K562 (cell line): ENCODE data around the gene NUB1. TPM values are rescaled to one million over a fixed set of nuclear protein-coding genes. Genes with fewer than 3 reads are reported as not detected.
A peak's percentile ranks its signal among the peaks of the same experiment; 100 is the strongest.

Source experiments
- ATAC-seq: fragments of 200-7000 bp; cut with Tn5 transposase; 3 replicates; pipeline ENCODE4 v1.9.1; 2020; ENCODE audit warnings: moderate library complexity
- BruUV-seq: library from RNA; stranded (reverse); fragments of 400-500 nt; replicated peaks from 2 replicates; lab custom pipeline; 2021; lab: Mats Ljungman, UMichigan
- CTCF ChIA-PET: fragments of 300-600 bp; formaldehyde crosslinking; extraction: SDS; loops from one replicate; lab custom pipeline; 2021; ENCODE audit warnings: low intra/inter-chr PET ratio; lab: Yijun Ruan, JAX
- POLR2A ChIA-PET: fragments of 300-600, 350-650 bp; sonication (Branson Sonifier 250); formaldehyde crosslinking; extraction: SDS; loops from one replicate; lab custom pipeline; 2021; ENCODE audit warnings: antibody characterized with exemption, inconsistent platforms; lab: Yijun Ruan, JAX
- DNase-seq, 4 experiments: peaks; one replicate each; pipeline versions ENCODE4 v3.0.0 to v3.0.0-alpha.2; 2011 to 2018; ENCODE audit warnings: low spot score in 3 of 4, mixed read lengths in 3 of 4; ENCODE audit errors: extremely low read depth in 1 of 4
- FAIRE-seq: peaks from 2 replicates; lab custom pipeline; 2011; peaks lifted over from hg19 to GRCh38; lab: Jason Lieb, UNC
- H2AFZ ChIP-seq: 2 replicates; pipeline ENCODE4 v1.6.0; 2011; ENCODE audit warnings: low read depth, low read length, control low read depth, inconsistent platforms
- H3K27ac ChIP-seq: fragments of 200-600 bp; 3 replicates; pipeline ENCODE4 v1.8.0; 2011; ENCODE audit warnings: low read depth, mild to moderate bottlenecking, control low read depth, inconsistent platforms, low read length, moderate library complexity, mixed read lengths; ENCODE audit errors: extremely low read depth
- H3K27me3 ChIP-seq, 2 experiments: fragments of 300-600 bp in 1 of 2; 2 replicates in 1 of 2; 3 replicates in 1 of 2; pipeline versions ENCODE4 v1.6.0 to v1.8.0; 2011; ENCODE audit warnings: inconsistent platforms in 2 of 2, low read length in 2 of 2, mild to moderate bottlenecking in 1 of 2, mixed read lengths in 1 of 2, moderate library complexity in 1 of 2; ENCODE audit not compliant: control insufficient read depth in 2 of 2, insufficient read depth in 2 of 2
- H3K36me3 ChIP-seq: fragments of 300-600 bp; 3 replicates; pipeline ENCODE4 v1.8.0; 2011; ENCODE audit warnings: mild to moderate bottlenecking, low read length, inconsistent platforms; ENCODE audit not compliant: control insufficient read depth, insufficient read depth
- H3K4me1 ChIP-seq, 2 experiments: fragments of 200-600 bp in 1 of 2; replicated peaks in 1 of 2; 2 replicates in 1 of 2; 3 replicates in 1 of 2; pipeline versions ENCODE4 v1.5.1 to v1.8.0; 2011; ENCODE audit warnings: inconsistent platforms in 2 of 2, low read length in 2 of 2, mild to moderate bottlenecking in 1 of 2, mixed read lengths in 1 of 2, moderate library complexity in 1 of 2; ENCODE audit not compliant: control insufficient read depth in 2 of 2, insufficient read depth in 2 of 2
- H3K4me2 ChIP-seq: 2 replicates; pipeline ENCODE4 v1.6.1; 2011; ENCODE audit warnings: low read length, control low read depth, inconsistent platforms, mixed read lengths; ENCODE audit not compliant: insufficient read depth
- H3K4me3 ChIP-seq: fragments of 200-600 bp; sonication (generic), shearing (Covaris generic); 2 replicates; pipeline ENCODE4 v1.5.1; 2016; ENCODE audit warnings: control low read depth, inconsistent platforms
- H3K79me2 ChIP-seq: fragments of 200-600 bp; 3 replicates; pipeline ENCODE4 v1.8.0; 2011; ENCODE audit warnings: low read length, inconsistent platforms; ENCODE audit not compliant: control insufficient read depth, insufficient read depth
- H3K9ac ChIP-seq, 2 experiments: 2 replicates each; pipeline versions ENCODE4 v1.6.0 to v1.6.1; 2011; ENCODE audit warnings: low read depth in 2 of 2, low read length in 2 of 2, control low read depth in 1 of 2, inconsistent platforms in 1 of 2, mild to moderate bottlenecking in 1 of 2, mixed read lengths in 1 of 2; ENCODE audit not compliant: insufficient read depth in 1 of 2
- H3K9me1 ChIP-seq: one replicate; pipeline ENCODE4 v1.6.0; 2011; ENCODE audit warnings: inconsistent platforms, mild to moderate bottlenecking, low read length, moderate library complexity; ENCODE audit not compliant: control insufficient read depth, insufficient read depth
- H3K9me3 ChIP-seq: replicated peaks from 2 replicates; pipeline ENCODE4 v1.5.1; 2011; ENCODE audit warnings: low read depth, low read length, inconsistent platforms; ENCODE audit not compliant: control insufficient read depth, insufficient read depth
- H4K20me1 ChIP-seq: replicated peaks from 2 replicates; pipeline ENCODE4 v1.6.1; 2011; ENCODE audit warnings: low read length, inconsistent platforms, mixed read lengths; ENCODE audit not compliant: control insufficient read depth, insufficient read depth
- BCOR ChIP-seq: fragments of 450-650 bp; IDR thresholded peaks from 2 replicates; pipeline ENCODE4 v1.6.1; 2016
- DIDO1 ChIP-seq: fragments of 450-650 bp; IDR thresholded peaks from 2 replicates; pipeline ENCODE4 v1.6.1; 2016; ENCODE audit warnings: low read depth, missing biosample characterization, missing genetic modification characterization
- EZH2 ChIP-seq: IDR thresholded peaks from 2 replicates; pipeline ENCODE4 v1.6.1; 2012; ENCODE audit warnings: low read depth, mild to moderate bottlenecking, inconsistent platforms, low read length, borderline replicate concordance
- KDM2B ChIP-seq: fragments of 250-450 bp; sonication (Bioruptor Pico); IDR thresholded peaks from 2 replicates; pipeline ENCODE4 v1.8.0; 2021; ENCODE audit warnings: mild to moderate bottlenecking, moderate library complexity
- KLF1 ChIP-seq: fragments of 450-650 bp; IDR thresholded peaks from 2 replicates; pipeline ENCODE4 v1.6.1; 2016; ENCODE audit warnings: missing genetic modification characterization, missing compliant biosample characterization
- MYBL2 ChIP-seq, 2 experiments: fragments of 450-650 bp in 1 of 2; sonication (generic) in 1 of 2; formaldehyde crosslinking in 1 of 2; IDR thresholded peaks; 2 replicates each; pipeline versions ENCODE4 v1.6.1 to v1.8.1; 2017 to 2022; ENCODE audit warnings: borderline replicate concordance in 1 of 2, inconsistent platforms in 1 of 2, low read depth in 1 of 2, mild to moderate bottlenecking in 1 of 2, missing genetic modification reagents in 1 of 2, moderate library complexity in 1 of 2
- NR2F6 ChIP-seq: fragments of 450-650 bp; formaldehyde crosslinking; IDR thresholded peaks from 2 replicates; pipeline ENCODE4 v1.4.0; 2020; ENCODE audit warnings: mild to moderate bottlenecking
- OTX1 ChIP-seq: fragments of 450-650 bp; formaldehyde crosslinking; IDR thresholded peaks from 2 replicates; pipeline ENCODE4 v1.4.0; 2022; ENCODE audit warnings: mild to moderate bottlenecking
- SLC30A9 ChIP-seq: fragments of 250-450 bp; sonication (Bioruptor Pico); IDR thresholded peaks from 2 replicates; pipeline ENCODE4 v1.8.0; 2022; ENCODE audit warnings: mild to moderate bottlenecking, moderate library complexity
- STAT5A ChIP-seq: IDR thresholded peaks from 2 replicates; pipeline ENCODE4 v1.6.1; 2012; ENCODE audit warnings: low read length, inconsistent platforms, borderline replicate concordance
- WGBS: fragments of 100-300 bp; shearing (Covaris generic); methylation state at CpG from one replicate; pipeline ENCODE4 v1.1.6; 2016; ENCODE audit warnings: low coverage, mixed read lengths; ENCODE audit not compliant: insufficient coverage; ENCODE audit errors: missing lambda C conversion rate; 5-methylcytosine and 5-hydroxymethylcytosine counted together
- in situ Hi-C: fragments of 300-500 bp; cut with MboI; formaldehyde crosslinking; loops from 4 replicates; pipeline ENCODE4 v1.15.0; 2018; ENCODE audit warnings: inconsistent platforms, mixed read lengths
- intact Hi-C: fragments of 100-400 bp; cut with micrococcal nuclease; formaldehyde crosslinking; loops from 2 replicates; pipeline ENCODE4 v1.14.2; 2022
- polyA plus RNA-seq, 8 experiments: library from polyadenylated mRNA; depleted of rRNA in 4 of 8; stranded (reverse) in 5 of 8; unstranded in 3 of 8; fragments of >200 nt; fragmentation: Nextera tagmentation in 2 of 8; fragmentation: Illumina TruSeq in 1 of 8; extraction: Ambion mirVana in 2 of 8; extraction: Trizol in 1 of 8; gene quantifications; 2 replicates each; pipeline versions ENCODE4 v1.2.1 to v1.2.3, GENCODE V29; 2011 to 2014; ENCODE audit warnings: inconsistent platforms in 1 of 8, missing spikeins in 1 of 8
- total RNA-seq, 7 experiments: library from RNA; depleted of rRNA in 6 of 7; stranded (reverse); fragments of >200 nt in 6 of 7; fragmentation: Illumina TruSeq in 2 of 7; extraction: Trizol in 2 of 7; gene quantifications; 2 replicates each; pipeline versions ENCODE4 v1.2.1 to v1.2.3, GENCODE V29; 2011 to 2021; ENCODE audit warnings: low replicate concordance in 1 of 7
- TF ChIP-seq, protein P1 (sequence below): fragments of 250-450 bp; sonication (Bioruptor Pico); IDR thresholded peaks from 2 replicates; pipeline ENCODE4 v1.4.0; 2020; ENCODE audit warnings: mild to moderate bottlenecking
- TF ChIP-seq, protein P2 (sequence below), 2 experiments: fragments of 450-650 bp in 1 of 2; sonication (generic) in 1 of 2; formaldehyde crosslinking in 1 of 2; IDR thresholded peaks; 2 replicates each; pipeline versions ENCODE4 v1.7.1 to v1.9.0; 2016 to 2022; ENCODE audit warnings: inconsistent platforms in 1 of 2, mild to moderate bottlenecking in 1 of 2, missing genetic modification reagents in 1 of 2

NUB1 gene
- total and polyA plus RNA-seq, 9 of the 15 experiments (the other 6 are each of a cell fraction or from before 2014, with no cell fraction given), result 43.2 to 159 (median 85.2) TPM

DNA sequence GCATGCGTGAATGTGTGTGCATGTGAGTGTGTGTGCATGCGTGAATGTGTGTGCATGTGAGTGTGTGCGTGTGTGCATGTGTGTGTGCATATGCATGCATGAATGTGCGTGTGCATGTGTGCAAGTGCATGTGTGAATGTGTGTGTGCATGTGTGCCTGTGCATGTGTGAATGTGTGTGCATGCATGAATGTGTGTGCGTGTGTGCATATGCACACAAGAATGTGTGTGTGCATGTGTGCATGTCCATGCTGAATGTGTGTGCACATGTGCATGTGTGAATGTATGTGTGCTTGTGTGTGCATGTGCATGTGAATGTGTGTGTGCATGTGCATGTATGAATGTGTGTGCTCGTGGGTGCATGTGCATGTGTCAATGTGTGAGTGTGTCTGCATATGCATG lies 42.1 kb upstream of the NUB1 start:
- Histone ChIP-seq H3K4me1 (peaks cover 3 to 8% of the 10 kb centered on the region in 2 experiments; a peak in 4 of 5 replicates), H3K27ac (no peak overlapping the region), H3K27me3 (peaks cover 17 to 39% of the 10 kb centered on the region in 2 experiments; a peak in 4 of 5 replicates), H3K9ac (no peak overlapping the region), H3K9me1 (no peaks in the 10 kb centered on the region), H3K9me3 (no peaks in the 10 kb centered on the region; the same call in 1 of the 2 replicates), H3K4me3 (no peak overlapping the region), H4K20me1 (no peaks in the 10 kb centered on the region), H3K36me3 (no peaks in the 10 kb centered on the region), H3K4me2 (no peak overlapping the region), H2AFZ (no peak overlapping the region), H3K79me2 (no peaks in the 10 kb centered on the region)
- POLR2A ChIA-PET, result no interaction called here
- CTCF ChIA-PET, result interaction anchor here (0.6 kb wide), 1 partner anchor 1877 kb away, joined by 3 read pairs; no protein-coding TSS in a partner anchor
- DNase-seq (no peak), ATAC-seq (no peak), FAIRE-seq (no peak)
- 2% methylated on average over 6 of the region's 6 CpGs for WGBS
- no TSS peak for BruUV-seq
- intact Hi-C loops (no loop called here), in situ Hi-C loops (no loop called here)
- TF ChIP-seq OTX1 (CRISPR knock-in tag) (no peak), SLC30A9 (CRISPR knock-in tag) (no peak), DIDO1 (tag) (no peak), NR2F6 (no peak), KDM2B (CRISPR knock-in tag) (no peak), EZH2 (no peak), BCOR (no peak), KLF1 (tag) (no peak), STAT5A (no peak), MYBL2 (IDR thresholded peaks at IDR 0.05; ENCODE audit: low read depth) (no peak), MYBL2 (CRISPR knock-in tag; IDR thresholded peaks at IDR 0.05; ENCODE audit: borderline replicate concordance) (0 out of 2 replicates have a peak, but pooled peaks have one; percentile 59)
- TF ChIP-seq, protein P1, sequence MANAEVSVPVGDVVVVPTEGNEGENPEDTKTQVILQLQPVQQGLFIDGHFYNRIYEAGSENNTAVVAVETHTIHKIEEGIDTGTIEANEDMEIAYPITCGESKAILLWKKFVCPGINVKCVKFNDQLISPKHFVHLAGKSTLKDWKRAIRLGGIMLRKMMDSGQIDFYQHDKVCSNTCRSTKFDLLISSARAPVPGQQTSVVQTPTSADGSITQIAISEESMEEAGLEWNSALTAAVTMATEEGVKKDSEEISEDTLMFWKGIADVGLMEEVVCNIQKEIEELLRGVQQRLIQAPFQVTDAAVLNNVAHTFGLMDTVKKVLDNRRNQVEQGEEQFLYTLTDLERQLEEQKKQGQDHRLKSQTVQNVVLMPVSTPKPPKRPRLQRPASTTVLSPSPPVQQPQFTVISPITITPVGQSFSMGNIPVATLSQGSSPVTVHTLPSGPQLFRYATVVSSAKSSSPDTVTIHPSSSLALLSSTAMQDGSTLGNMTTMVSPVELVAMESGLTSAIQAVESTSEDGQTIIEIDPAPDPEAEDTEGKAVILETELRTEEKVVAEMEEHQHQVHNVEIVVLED (CRISPR knock-in tag), result no peak
- TF ChIP-seq, protein P2, sequence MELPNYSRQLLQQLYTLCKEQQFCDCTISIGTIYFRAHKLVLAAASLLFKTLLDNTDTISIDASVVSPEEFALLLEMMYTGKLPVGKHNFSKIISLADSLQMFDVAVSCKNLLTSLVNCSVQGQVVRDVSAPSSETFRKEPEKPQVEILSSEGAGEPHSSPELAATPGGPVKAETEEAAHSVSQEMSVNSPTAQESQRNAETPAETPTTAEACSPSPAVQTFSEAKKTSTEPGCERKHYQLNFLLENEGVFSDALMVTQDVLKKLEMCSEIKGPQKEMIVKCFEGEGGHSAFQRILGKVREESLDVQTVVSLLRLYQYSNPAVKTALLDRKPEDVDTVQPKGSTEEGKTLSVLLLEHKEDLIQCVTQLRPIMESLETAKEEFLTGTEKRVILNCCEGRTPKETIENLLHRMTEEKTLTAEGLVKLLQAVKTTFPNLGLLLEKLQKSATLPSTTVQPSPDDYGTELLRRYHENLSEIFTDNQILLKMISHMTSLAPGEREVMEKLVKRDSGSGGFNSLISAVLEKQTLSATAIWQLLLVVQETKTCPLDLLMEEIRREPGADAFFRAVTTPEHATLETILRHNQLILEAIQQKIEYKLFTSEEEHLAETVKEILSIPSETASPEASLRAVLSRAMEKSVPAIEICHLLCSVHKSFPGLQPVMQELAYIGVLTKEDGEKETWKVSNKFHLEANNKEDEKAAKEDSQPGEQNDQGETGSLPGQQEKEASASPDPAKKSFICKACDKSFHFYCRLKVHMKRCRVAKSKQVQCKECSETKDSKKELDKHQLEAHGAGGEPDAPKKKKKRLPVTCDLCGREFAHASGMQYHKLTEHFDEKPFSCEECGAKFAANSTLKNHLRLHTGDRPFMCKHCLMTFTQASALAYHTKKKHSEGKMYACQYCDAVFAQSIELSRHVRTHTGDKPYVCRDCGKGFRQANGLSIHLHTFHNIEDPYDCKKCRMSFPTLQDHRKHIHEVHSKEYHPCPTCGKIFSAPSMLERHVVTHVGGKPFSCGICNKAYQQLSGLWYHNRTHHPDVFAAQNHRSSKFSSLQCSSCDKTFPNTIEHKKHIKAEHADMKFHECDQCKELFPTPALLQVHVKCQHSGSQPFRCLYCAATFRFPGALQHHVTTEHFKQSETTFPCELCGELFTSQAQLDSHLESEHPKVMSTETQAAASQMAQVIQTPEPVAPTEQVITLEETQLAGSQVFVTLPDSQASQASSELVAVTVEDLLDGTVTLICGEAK (IDR thresholded peaks at IDR 0.05), result no peak
- TF ChIP-seq, protein P2 (CRISPR knock-in tag; IDR thresholded peaks at IDR 0.05), result no peak
